Stimulated activated CD4-positive, alpha-beta T cell treated with anti-CD3 and anti-CD28 coated beads, Interleukin-1b, Interleukin-23, amount 100 ng/mL, for 48 hours (primary cell): ENCODE measurements around the gene RNF121.

Experiments
- DNase-seq: peaks from one replicate; pipeline ENCODE4 v3.0.0-alpha.2; 2020

Gene RNF121

GRCh38 chr11:72007089-72007476 is 78.2 kb downstream of the RNF121 start:
- DNase-seq: no peak

- DNase-seq: no peak
Measured at GRCh38 chr11:72007587-72007986, 78.7 kb downstream of the RNF121 start.

DNA sequence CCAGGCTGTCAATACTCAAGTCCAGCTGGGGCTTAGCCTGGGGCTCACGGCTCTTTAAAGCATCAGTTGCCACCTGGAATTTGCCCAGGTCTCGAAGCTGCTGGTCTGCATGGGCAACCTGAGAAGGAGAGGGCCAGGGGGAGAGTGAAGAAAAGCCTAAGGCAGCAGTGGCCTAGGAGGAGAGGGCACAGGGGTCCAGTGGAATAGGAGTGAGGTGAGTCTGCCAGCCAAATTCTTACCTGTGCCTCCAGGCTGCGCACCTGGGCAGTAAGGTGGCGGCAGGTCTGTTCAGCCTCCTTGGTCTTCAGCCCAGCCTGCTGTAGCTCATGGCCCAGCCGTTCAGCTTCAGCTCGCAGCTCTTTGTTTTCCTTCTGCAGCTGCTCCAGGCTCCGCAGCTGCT is 79.9 kb downstream of the RNF121 start:
- no peak for DNase-seq

DNA sequence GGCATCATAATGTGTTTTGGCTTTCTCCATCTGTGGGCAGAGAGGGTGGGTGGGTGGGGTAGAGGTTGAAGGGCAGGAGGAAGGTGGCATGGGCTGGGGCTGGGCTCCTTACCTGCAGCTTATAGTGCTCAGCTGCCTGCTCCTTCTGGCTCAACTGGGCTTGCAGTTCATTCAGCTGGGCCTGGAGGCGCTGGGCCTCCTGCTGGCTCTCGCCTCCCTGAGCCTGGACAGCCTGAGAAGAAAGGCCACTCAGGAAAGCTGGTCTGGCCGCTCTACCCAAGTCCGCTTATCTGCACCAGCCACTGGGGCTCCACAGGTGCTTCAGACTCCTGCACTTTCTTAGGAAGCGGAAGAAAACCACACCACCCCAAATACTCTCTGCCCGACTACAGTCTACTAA is 80.3 kb downstream of the RNF121 start:
- no peak for DNase-seq

GRCh38 chr11:72010529-72011233 is 81.8 kb downstream of the RNF121 start:
- no peak for DNase-seq

DNA sequence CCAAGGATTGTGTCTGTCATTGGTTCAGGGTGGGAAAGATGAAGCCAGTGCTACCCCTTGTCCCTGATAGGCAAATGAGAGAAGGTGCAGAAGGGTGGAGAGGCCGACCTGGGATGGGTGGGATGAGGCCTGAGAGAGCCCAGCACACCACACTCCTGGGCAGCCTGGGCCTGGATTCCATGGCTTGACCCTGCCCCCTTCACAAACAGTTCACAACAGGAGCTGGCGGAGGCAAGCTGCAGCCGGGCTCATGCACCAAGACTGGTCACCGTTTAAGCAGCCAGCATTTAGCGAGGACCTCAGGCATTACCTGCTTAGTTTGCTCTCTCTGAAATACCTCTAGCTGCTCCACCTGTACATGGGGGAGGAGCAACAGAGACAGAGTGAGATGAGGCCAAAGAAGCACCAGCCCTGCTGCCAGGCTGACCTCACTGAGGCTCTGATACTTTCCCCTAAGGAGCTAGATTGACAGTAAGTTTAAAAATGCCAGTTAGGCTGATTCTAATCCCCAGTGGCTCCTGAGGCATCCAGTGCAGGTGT is 83.3 kb downstream of the RNF121 start:
- no peak for DNase-seq

DNA sequence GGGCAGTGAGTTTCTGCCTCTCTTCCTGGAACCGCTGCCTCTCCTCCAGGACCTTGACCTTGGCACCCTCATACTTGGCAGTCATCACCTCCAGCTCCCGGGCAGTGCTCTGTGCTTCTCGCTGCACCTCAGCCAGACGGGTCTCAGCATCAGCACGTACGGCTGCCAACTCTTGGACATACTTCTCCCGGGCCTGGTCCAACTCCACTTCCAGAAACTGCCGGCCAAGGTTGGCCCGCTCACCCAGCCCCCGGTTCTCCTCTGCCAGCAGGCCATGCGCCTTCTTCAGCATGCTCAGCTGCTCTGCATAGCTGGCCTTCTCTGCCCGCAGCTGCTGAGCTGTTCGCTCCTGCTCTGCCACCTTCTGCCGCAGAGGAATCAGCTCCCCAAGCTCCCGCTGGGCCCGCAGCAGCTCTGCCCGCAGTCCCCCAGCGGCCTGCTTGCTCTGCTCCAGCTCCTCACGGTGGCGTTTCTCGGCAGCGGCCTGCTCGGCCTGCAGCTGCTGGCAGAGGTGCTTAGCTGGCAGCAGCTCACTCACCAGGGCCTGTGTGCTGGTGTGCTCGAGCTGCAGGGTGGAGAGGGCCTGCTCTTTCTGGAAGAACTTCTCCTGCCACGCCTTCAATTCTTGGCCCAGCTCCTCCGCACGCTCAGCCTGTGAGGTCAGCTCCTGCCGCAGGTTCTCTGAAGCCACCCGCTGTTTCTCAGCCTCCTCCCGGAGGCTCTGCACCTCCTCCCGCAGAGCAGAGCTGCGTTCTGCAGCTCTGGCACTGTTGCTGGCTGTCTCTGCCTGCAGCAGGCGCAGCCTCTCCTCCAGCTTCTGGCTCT is 84.3 kb downstream of the RNF121 start:
- DNase-seq: no peak

- no peak for DNase-seq
Measured at GRCh38 chr11:72013765-72014711, 85.2 kb downstream of the RNF121 start.

DNA sequence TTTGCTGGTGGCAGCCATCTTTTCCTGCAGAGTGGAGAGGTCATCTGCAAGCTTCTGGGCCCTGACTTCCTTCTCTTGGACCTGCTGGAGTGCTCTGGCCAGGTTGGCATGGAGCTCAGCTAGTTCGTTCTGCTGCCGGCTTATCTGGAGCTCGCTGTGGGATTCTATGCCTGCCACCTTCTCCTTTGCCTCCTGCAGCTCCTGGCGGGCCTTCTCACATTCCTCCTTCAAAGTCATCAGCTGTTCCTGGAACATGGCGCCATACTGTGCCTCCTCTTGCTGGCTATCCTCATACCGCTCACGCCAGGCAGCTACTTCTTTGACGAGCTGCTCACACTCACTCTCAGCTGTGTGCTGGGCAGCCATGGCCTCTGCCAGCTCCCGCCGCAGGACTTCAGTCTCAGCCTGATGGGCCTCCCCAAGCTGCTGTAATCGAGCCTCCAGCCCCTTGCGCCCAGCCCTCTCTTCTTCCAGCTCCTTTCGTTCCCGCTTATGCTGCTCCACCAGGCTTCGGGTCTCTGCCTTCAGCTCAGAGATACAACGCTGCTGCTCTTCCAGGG is 86.0 kb downstream of the RNF121 start:
- no peak for DNase-seq

- DNase-seq: no peak
Measured at GRCh38 chr11:72015511-72016061, 86.7 kb downstream of the RNF121 start.

- DNase-seq: no peak
Measured at GRCh38 chr11:72018171-72018570, 89.3 kb downstream of the RNF121 start.

- DNase-seq: no peak
Measured at GRCh38 chr11:72023335-72023734, 94.5 kb downstream of the RNF121 start.

- DNase-seq: no peak
Measured at GRCh38 chr11:72024069-72024754, 95.4 kb downstream of the RNF121 start.

- DNase-seq: no peak
Measured at GRCh38 chr11:72026090-72026489, 97.2 kb downstream of the RNF121 start.

DNA sequence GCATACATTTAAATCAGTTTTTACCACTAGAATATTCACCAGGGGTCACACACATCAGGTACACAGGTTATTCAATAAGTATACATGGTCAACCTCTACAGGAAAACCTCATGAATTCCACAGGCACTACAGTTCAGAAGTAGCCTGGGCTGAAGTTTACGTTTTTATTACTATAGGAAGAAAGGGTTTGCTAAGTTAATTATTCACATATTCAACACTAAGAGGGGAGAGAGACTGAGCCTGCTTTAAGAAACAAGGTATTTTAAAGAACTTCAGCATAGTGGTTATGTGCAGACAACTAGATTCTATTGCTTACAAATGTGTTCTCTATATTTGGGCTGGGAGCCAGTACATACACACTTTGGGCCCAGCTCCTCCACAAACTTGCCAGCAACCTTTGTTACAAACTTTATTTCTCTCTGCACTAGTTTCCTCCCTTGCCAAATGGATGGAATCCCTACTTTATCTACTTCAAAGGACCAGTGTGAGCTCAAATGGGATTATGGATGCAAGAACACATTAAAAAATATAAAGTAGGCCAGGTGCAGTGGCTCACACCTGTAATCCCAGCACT is 101.7 kb downstream of the RNF121 start:
- no peak for DNase-seq

DNA sequence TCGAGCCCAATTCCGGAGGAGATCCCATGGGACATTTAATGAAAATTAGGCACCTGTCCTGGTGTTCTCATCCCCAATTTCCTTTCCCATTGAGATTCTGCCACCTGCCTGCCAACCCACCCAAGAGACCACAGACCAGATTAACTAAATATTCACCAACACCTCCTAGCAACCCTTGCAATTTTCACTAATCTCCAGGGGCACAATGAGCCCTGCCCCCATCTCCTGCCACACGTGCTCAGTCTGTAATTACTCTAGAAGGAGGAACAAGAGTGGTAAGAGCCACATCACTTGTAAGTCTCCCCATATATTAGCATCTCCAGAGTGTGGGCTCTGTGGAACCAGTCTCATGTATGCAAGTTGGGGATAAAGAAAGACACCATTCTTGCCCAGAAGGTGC is 107.8 kb downstream of the RNF121 start:
- no peak for DNase-seq

DNA sequence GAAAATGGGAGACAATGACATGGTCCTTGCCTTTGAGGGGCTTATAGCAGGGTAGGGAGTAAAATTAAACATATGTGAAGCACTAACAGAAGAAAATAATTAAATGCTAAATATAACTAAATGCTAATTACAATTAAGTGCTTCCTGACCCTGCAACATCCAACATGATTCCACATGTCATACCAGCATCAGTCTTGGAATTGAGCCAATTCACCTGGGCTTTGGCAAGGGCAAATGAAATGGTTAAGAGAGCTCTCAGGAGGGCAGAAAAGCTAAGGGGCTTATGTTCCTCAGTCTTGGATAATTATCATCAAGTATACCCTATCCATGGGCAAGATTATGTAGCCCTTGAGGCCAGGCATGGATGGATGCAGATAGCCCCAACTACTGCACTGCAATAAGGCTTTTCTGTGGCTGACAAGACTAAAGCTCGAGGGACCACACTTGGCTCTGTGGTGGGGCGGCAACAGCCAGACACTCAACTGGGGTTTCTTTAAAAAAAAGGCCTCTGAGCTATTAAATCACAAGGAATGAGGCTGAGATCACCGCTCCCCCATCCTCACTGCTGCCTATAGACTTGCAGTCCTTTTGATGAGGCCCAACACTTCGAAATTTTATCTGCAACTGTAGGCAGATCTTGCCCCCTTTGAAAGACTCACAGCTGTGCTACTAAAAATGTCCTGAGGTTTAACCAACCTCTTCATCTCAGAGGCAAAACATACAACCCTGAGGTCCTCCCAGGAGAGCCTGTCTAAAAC is 108.9 kb downstream of the RNF121 start:
- no peak for DNase-seq

- no peak for DNase-seq
Measured at GRCh38 chr11:72038491-72038890, 109.6 kb downstream of the RNF121 start.

DNA sequence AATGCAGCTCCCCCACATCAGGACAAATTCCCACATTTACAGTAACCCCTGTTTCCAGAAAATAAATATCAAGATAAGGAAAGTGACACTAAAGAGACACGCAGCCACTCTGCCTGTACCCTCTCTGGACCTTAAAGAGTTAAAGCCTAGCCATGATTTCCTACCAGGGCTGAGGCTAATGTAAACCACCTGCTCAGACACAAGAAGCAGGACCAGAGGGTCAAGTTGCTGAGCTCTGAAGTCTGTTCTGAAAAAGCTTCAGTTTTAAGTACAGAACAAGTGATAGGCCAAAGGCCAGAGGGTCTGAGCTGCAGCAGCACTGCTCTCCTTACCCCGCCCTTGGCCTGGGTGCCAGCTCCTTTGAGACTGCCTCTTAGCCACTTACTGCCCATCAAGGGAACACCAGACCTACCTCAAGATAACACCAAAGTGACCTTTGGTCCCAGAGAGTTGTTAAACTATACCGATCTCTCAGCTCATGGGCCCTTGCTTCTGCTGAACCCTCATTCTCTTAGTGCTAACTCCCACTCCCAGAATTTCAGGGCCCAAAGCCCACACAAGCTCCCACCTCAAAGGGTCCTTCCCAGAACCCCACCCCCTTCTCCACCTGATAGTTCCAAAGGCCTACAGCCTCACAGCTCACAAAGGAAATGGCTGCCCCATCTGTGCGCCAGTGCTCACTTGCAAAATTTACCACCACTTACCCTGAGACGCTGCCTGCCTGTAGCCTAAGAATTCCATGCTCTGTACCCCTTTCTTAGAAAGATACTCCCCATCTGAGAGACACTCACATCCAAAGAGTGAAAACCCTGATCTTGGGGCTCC is 110.4 kb downstream of the RNF121 start:
- DNase-seq: no peak
